HEK293T (cell line): ENCODE data around the gene PET100.

Source experiments
- CTCF ChIA-PET: fragments of 350-600 bp; formaldehyde crosslinking; extraction: SDS; loops from one replicate; lab custom pipeline; 2021; ENCODE audit warnings: antibody characterized with exemption, inconsistent platforms; lab: Yijun Ruan, JAX
- POLR2A ChIA-PET: fragments of 350-600 bp; formaldehyde crosslinking; extraction: SDS; loops from one replicate; lab custom pipeline; 2020; ENCODE audit warnings: antibody characterized with exemption, inconsistent platforms; lab: Yijun Ruan, JAX
- DNase-seq: peaks from one replicate; pipeline ENCODE4 v3.0.0; 2012; ENCODE audit warnings: mixed read lengths; ENCODE audit errors: extremely low spot score
- ARNT ChIP-seq: fragments of 450-650 bp; IDR thresholded peaks from 2 replicates; pipeline ENCODE4 v1.6.1; 2017; ENCODE audit warnings: mild to moderate bottlenecking
- BHLHE40 ChIP-seq: fragments of 450-650 bp; IDR thresholded peaks from 2 replicates; pipeline ENCODE4 v1.6.1; 2016; ENCODE audit warnings: mild to moderate bottlenecking, moderate library complexity, borderline replicate concordance
- CTBP1 ChIP-seq: fragments of 450-650 bp; IDR thresholded peaks from 2 replicates; pipeline ENCODE4 v1.6.1; 2016; ENCODE audit warnings: borderline replicate concordance
- FOXA1 ChIP-seq: fragments of 450-650 bp; IDR thresholded peaks from 2 replicates; pipeline ENCODE4 v1.6.1; 2016; ENCODE audit warnings: mild to moderate bottlenecking
- FOXK2 ChIP-seq: fragments of 450-650 bp; IDR thresholded peaks from 2 replicates; pipeline ENCODE4 v1.6.1; 2016; ENCODE audit warnings: mild to moderate bottlenecking
- FOXM1 ChIP-seq: fragments of 450-650 bp; IDR thresholded peaks from 2 replicates; pipeline ENCODE4 v1.6.1; 2017; ENCODE audit warnings: mild to moderate bottlenecking, borderline replicate concordance
- HDGF ChIP-seq: fragments of 450-650 bp; IDR thresholded peaks from 2 replicates; pipeline ENCODE4 v1.6.1; 2017; ENCODE audit warnings: antibody characterized with exemption, borderline replicate concordance
- L3MBTL2 ChIP-seq: fragments of 450-650 bp; conservative IDR thresholded peaks from 2 replicates; pipeline ENCODE4 v1.6.1; 2016; ENCODE audit warnings: mild to moderate bottlenecking
- LEF1 ChIP-seq: fragments of 450-650 bp; IDR thresholded peaks from 2 replicates; pipeline ENCODE4 v1.6.1; 2017; ENCODE audit warnings: mild to moderate bottlenecking, borderline replicate concordance
- NFRKB ChIP-seq: fragments of 450-650 bp; IDR thresholded peaks from 2 replicates; pipeline ENCODE4 v1.6.1; 2016; ENCODE audit warnings: mild to moderate bottlenecking, moderate library complexity
- PKNOX1 ChIP-seq: fragments of 450-650 bp; IDR thresholded peaks from 2 replicates; pipeline ENCODE4 v1.6.1; 2016
- SP1 ChIP-seq: fragments of 450-650 bp; IDR thresholded peaks from 2 replicates; pipeline ENCODE4 v1.6.1; 2017
- SUZ12 ChIP-seq: fragments of 450-650 bp; IDR thresholded peaks from 2 replicates; pipeline ENCODE4 v1.6.1; 2016; ENCODE audit warnings: mild to moderate bottlenecking
- TARDBP ChIP-seq: fragments of 450-650 bp; IDR thresholded peaks from 2 replicates; pipeline ENCODE4 v1.6.1; 2016
- ZNF384 ChIP-seq: fragments of 450-650 bp; IDR thresholded peaks from 2 replicates; pipeline ENCODE4 v1.6.1; 2016

The PET100 gene

GRCh38 chr19:7602935-7603497, 26.6 kb upstream of the PET100 start:
- TF ChIP-seq LEF1 (no peak), ZNF384 (no peak), FOXK2 (no peak), BHLHE40 (no peak), ARNT (no peak), L3MBTL2 (no peak), FOXA1 (no peak), PKNOX1 (no peak), TARDBP (no peak), HDGF (no peak), SP1 (no peak)
- DNase-seq = no peak
- POLR2A ChIA-PET = no interaction called here
- CTCF ChIA-PET = no interaction called here

- no peak for DNase-seq
- no peak for TF ChIP-seq FOXA1
- no peak for TF ChIP-seq ZNF384
- no peak for TF ChIP-seq SUZ12
- TF ChIP-seq LEF1 = no peak
- CTCF ChIA-PET = no interaction called here
- POLR2A ChIA-PET = no interaction called here
Observed at GRCh38 chr19:7603919-7604318, 25.7 kb upstream of the PET100 start.

- ChIA-PET CTCF (interaction anchor here (0.6 to 1.6 kb wide), 5 partner anchors 9 to 734 kb away, joined by 3 to 6 read pairs (median 4); partner anchors contain the start of gene TRAPPC5), POLR2A (interaction anchor here (1.0 to 1.6 kb wide), 4 partner anchors 8 to 71 kb away, joined by 3 to 9 read pairs (median 4); partner anchors contain the start of genes CAMSAP3, PET100, PNPLA6 and XAB2)
- peak; percentile 93 for DNase-seq
- 0 out of 2 replicates have a peak, but pooled peaks have one; percentile 35 for TF ChIP-seq SP1
- TF ChIP-seq FOXK2 = no peak
- TF ChIP-seq PKNOX1 = peak; percentile 99
- TF ChIP-seq HDGF = 0 out of 2 replicates have a peak, but pooled peaks have one; percentile 14
Observed at GRCh38 chr19:7605490-7606222, 23.9 kb upstream of the PET100 start.

GRCh38 chr19:7606289-7606688, 23.3 kb upstream of the PET100 start:
- ChIA-PET CTCF (interaction anchor here (1.6 kb wide), 1 partner anchor 38 kb away, joined by 6 read pairs; no protein-coding TSS in a partner anchor), POLR2A (interaction anchor here (1.0 to 1.6 kb wide), 4 partner anchors 9 to 71 kb away, joined by 3 to 9 read pairs (median 4); partner anchors contain the start of genes CAMSAP3, PET100, PNPLA6 and XAB2)
- TF ChIP-seq FOXA1 = no peak
- TF ChIP-seq LEF1 = no peak
- TF ChIP-seq HDGF = no peak
- TF ChIP-seq ZNF384 = no peak
- no peak for TF ChIP-seq NFRKB
- TF ChIP-seq PKNOX1 = no peak
- no peak for TF ChIP-seq FOXK2
- no peak for TF ChIP-seq SP1
- no peak for TF ChIP-seq ARNT
- TF ChIP-seq L3MBTL2 = no peak
- no peak for TF ChIP-seq SUZ12
- TF ChIP-seq TARDBP = no peak
- no peak for TF ChIP-seq CTBP1
- no peak for TF ChIP-seq FOXM1
- DNase-seq = no peak

- POLR2A ChIA-PET = interaction anchor here (0.6 to 1.0 kb wide), 2 partner anchors 22 to 88 kb away, joined by 3 read pairs; partner anchors contain the start of genes PET100 and XAB2
- CTCF ChIA-PET = interaction anchor here (0.6 kb wide), 1 partner anchor 35 kb away, joined by 3 read pairs; no protein-coding TSS in a partner anchor
- TF ChIP-seq ARNT (no peak), SUZ12 (no peak), NFRKB (no peak), FOXA1 (no peak)
Observed at GRCh38 chr19:7607212-7607873, 22.2 kb upstream of the PET100 start.

GRCh38 chr19:7607874-7608560, 21.6 kb upstream of the PET100 start:
- ChIA-PET POLR2A (interaction anchor here (0.6 to 1.8 kb wide), 4 partner anchors 10 to 89 kb away, joined by 3 to 9 read pairs (median 3); partner anchors contain the start of genes PET100 and XAB2), CTCF (no interaction called here)
- DNase-seq = no peak
- TF ChIP-seq SUZ12 (no peak), PKNOX1 (no peak), CTBP1 (no peak), LEF1 (no peak), FOXM1 (no peak), FOXK2 (no peak), L3MBTL2 (no peak), ARNT (no peak), SP1 (no peak), TARDBP (no peak), BHLHE40 (no peak), FOXA1 (no peak)

More at GRCh38 chr19:7607212-7607873, 22.2 kb upstream of the PET100 start:
- no peak for DNase-seq
